ENCODE data around the gene S100A14.
A peak's percentile ranks its signal among the peaks of the same experiment; 100 is the strongest.
"Not testable (repeated sequence)": the region's sequence is repeated elsewhere in the genome, so short reads cannot be mapped to it uniquely, and the experiment has no call there.

Gene S100A14

DNA sequence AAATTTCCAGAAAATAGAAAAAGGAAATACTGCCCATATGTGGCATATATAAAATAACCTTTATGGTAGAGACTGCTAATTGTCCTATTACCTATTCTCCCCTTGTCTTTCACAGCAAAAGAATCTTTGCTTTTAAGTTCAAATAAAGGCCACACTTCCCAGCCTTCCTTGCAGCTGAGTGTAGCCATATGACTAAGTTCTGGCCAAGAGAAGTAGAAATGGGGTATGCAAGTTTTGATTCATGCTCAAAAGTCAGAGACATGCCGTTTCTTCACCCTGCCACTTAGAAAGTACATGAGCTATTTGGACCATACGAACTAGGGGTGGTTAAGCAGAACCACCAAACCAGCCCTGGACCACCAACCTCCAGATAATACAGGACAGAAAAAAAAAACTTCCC, 32.1 kb downstream of the S100A14 start:
- peak; percentile 42 for DNase-seq

DNA sequence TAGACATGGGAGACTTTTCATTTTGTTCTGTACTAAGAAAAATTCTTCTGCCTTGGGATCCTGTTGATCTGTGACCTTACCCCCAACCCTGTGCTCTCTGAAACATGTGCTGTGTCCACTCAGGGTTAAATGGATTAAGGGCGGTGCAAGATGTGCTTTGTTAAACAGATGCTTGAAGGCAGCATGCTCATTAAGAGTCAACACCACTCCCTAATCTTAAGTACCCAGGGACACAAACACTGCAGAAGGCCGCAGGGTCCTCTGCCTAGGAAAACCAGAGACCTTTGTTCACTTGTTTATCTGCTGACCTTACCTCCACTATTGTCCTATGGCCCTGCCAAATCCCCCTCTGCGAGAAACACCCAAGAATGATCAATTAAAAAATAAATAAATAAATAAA, 32.6 kb downstream of the S100A14 start:
- DNase-seq = peak; percentile 59

DNA sequence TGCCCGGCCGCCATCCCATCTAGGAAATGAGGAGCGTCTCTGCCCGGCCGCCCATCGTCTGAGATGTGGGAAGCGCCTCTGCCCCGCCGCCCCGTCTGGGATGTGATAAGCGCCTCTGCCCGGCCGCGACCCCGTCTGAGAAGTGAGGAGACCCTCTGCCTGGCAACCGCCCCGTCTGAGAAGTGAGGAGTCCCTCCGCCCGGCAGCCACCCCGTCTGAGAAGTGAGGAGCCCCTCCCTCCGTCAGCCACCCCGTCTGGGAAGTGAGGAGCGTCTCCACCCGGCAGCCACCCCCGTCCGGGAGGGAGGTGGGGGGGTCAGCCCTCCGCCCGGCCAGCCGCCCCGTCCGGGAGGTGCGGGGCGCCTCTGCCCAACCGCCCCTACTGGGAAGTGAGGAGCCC, 33.3 kb downstream of the S100A14 start:
- DNase-seq = not testable (repeated sequence)

DNA sequence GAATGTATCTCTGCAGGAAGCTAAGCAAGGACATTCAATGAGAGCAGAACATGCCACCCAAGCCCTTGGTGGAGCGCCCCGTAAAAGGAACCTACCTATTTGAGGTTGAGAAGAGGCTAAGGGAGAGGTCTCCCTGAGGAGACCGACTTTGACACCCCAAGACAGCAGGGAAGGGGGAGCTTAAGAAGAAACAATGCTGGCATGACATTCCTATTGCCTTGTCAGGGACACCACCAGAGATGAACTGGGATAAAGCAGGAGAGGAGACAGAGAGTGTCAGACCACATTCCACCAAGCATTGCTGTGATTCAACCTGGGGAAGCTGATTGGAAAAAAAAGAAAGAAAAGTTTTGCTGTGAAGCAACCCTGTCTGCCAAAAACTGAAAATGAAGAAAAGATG, 37.2 kb downstream of the S100A14 start:
- DNase-seq = no peak

DNA sequence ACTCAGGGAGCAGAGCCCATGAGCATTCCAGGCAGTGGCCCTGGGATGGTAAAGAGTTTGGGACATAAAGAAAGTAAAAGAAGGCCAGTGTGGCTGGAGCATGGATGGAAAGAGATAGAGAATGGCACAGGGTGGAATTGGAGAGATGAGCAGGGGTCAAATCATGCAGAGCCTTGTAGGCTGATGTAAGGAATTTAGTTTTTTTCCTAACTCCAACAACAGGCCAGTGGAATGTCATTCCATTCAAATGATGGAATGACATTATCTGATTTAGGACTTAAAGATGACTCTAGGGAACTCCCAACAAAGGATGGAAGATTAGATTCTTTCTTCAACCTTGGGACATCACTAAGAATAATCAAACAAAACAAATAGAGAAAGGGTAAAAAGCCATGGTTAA, 37.6 kb downstream of the S100A14 start:
- DNase-seq = no peak

DNA sequence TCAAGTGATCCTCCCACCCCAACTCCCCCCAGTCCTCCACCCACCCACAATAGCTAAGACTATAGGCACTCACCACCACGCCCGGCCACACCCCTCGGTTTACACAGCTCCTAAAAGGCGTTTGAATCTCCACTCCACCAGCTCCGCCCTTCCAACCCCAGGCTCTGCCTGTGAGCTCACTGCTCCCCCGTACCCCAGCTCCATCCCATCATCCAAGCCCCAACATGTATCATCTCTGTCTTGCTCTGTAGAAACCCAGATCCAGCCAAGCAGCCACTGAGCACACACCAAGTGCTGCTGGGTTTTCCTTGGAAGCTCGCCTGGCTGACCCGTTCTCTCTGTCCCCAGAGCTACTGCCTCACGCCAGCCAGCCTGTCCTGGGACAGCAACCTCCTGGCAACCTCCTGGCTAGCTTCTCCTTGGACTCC, 38.5 kb downstream of the S100A14 start:
- no peak for DNase-seq

DNA sequence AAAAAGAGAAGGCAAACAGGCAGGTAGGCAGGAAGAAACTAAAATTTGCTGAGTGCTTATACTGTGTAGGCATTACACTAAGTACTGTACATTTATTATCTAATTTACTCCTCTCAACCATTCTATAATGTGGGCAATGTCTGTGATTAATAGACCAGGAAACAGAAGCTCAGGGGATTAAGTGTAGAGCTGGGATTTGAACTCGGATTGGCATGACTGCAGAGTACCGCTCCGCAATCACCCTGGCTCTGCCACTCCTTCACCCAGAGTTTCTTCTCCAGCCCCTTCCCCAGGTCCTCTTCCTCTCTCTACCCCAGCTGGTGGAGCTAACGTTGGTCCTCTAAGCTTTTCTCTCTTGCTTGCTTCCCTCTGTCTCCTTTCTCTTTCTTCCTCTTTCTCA, 39.0 kb downstream of the S100A14 start:
- peak; percentile 84 for DNase-seq

DNA sequence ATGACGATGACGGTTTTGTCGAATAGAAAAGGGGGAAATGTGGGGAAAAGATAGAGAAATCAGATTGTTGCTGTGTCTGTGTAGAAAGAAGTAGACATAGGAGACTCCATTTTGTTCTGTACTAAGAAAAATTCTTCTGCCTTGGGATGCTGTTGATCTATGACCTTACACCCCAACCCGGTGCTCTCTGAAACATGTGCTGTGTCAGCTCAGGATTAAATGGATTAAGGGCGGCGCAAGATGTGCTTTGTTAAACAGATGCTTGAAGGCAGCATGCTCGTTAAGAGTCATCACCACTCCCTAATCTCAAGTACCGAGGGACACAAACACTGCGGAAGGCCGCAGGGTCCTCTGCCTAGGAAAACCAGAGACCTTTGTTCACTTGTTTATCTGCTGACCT, 40.6 kb downstream of the S100A14 start:
- DNase-seq = peak; percentile 97

DNA sequence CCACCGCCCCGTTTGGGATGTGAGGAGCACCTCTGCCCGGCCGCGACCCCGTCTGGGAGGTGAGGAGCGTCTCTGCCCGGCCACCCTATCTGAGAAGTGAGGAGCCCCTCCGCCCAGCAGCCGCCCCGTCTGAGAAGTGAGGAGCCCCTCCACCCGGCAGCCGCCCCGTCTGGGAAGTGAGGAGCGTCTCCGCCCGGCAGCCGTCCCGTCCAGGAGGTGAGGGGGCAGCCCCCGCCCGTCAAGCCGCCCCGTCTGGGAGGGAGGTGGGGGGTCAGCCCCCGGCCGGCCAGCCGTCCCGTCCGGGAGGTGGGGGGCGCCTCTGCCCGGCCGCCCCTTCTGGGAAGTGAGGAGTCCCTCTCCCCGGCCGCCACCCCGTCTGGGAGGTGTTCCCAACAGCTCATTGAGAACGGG, 41.0 kb downstream of the S100A14 start:
- not testable (repeated sequence) for DNase-seq

DNA sequence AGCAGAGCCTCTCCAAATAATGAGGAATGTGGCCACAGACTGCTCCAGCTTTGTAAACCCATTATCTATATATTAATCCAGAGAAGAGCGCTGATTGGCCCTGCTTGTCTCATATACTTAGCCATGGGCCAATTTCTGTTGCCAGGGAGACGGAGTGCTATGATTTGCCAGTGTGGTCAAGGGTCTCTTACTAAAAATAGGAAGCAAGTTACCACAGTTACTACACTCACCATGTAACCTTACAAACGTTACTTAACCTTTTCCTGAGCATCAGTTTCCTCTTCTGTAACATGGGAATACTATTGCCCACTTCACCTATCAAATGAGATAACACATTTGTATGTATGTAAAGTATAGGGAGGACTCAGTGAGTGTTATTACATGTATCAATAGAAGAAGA, 42.8 kb downstream of the S100A14 start:
- peak; percentile 64 for DNase-seq

DNA sequence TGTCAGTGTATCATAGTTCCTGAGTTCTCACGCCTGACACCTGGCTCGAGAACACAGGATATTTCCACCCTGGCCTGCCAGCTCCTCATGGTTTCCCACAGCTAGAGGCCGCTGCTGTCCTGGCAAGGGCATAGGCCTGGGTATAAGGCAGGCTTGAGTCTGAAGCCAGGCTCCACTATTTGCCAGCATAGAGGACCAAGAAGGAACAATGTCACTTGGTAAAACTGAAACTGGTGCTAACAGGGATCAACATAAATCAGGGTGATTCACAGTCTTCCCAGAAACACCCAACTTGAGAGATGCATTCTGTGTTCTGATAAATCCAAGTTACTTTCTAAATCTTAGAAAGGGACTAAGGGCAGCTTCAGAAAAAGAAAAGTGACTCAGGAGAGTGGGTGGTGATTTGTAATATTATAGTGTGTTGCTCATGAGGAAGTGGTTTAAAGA, 43.5 kb downstream of the S100A14 start:
- DNase-seq = peak; percentile 92

DNA sequence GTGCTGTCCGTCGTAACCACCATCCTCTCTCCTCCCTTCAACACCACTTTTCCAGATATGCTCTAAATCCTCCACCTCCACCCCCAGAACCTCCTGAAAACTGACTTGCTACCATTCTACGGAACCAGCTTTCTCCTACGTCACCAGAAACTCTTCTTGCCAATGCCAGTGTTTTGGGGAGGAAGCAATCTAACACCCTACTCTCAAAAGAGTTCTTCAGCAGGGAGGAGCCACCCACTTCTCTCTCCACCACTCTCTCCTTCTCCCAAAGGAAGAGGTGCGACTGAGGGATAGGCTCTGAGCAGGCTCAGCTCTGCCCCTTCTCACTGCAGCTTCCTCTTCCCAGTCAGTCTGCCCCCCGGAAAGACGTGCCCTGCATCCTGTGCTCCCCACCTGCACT, 44.4 kb downstream of the S100A14 start:
- no peak for DNase-seq

DNA sequence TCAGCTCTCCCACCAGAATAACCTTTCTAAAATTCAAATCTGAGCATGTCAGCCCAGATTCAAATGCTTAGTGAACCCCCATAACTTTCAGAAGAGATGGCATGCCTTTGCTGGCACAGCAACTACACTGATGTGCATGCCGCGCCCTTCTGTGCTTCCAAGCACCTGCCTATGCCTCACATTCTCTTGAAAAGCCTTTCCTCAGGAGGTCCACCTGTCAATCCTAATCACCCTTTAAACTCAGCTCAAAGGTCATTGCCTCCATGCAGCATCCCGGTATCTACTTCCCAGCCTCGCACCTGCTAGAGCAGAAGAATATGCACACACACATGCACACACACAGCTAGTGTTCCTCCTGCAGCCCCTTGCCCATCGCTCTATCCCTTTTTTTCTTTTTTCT, 45.3 kb downstream of the S100A14 start:
- no peak for DNase-seq

DNA sequence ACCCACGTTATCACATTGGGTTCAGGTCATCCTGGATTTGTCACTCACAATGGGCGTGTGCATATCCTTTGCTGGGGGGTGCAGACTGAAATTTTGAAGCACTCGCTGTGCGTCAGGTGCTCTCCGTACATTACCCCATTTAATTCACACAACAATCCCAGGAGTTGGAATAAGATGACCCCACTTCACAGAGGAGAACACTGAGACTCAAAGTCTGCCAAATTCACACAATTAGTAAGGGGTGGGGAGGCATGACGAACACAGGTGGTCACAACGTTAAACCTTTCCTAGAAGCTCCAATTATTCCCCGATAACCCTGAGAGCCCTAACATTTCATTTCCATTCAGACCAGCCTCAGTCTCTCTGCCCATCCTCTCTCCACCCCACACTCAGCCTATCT, 46.7 kb downstream of the S100A14 start:
- no peak for DNase-seq

DNA sequence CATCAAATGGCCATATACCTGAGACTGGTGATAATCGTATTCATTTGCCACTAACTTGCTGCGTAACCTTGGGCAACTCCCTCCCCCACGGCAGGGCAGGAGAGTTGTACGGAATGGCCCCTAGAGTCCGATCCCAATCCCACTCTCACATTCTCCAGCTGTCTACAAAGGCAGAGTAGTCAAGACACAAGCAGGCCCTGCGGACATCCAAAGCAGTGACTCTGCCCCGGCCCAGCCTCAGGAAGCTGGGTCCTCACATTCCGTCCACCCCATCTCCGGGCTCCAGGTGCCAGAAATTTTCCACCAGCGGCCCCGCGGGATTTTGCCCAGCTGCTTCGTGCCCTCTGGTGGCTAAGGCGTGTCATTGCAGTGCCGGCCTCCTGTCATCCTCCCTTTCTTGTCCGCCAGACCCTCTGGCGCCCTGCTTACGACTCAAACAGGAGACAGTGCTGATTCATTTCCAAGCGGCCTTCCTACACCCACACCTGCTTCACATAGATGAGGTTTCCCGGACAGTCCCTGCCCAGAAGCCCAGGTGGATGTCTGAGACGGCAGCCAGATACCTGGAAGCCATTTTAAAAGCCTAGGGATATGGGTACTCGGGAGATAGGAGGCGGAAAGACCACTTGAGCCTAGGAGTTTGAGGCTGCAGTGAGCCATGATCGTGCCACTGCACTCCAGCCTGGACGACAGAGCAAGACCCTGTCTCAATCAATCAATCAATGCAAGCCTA, 47.6 kb downstream of the S100A14 start:
- DNase-seq = peak; percentile 95

DNA sequence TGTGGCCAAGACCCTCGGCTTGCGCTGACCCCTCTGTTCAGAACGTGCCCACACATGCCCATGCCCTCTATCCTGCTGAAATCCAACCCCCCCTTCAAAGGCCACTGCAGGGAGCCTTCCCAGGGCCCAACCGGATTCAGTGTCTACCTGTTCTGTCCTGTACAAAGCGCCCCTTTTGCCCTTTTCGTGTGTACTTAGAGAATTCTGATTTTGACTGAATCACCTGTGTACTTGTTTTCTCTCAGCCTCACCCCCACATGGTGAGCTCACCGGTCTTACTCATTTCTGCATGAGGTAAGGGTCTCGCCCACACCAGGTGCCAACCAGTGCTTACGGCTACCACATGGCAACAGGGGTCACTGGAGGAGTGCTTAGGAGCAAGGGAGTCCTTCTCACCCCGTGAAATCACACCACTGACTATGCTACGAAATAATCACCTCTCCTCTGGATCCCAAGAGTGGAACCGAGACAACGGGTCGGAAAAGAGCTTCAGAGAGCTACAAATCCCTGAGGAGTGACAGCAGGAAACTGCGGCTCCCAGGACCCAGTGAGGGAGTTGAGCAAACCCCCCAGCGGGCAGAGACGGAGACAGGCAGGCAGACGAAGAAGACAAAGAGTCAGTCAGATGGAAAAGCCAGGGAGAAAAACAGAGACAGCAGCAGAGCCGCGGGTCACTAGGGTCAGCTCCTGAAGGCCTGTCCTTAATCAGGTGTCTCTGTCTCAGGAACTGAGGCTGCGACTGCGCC, 48.3 kb downstream of the S100A14 start:
- peak; percentile 68 for DNase-seq

DNA sequence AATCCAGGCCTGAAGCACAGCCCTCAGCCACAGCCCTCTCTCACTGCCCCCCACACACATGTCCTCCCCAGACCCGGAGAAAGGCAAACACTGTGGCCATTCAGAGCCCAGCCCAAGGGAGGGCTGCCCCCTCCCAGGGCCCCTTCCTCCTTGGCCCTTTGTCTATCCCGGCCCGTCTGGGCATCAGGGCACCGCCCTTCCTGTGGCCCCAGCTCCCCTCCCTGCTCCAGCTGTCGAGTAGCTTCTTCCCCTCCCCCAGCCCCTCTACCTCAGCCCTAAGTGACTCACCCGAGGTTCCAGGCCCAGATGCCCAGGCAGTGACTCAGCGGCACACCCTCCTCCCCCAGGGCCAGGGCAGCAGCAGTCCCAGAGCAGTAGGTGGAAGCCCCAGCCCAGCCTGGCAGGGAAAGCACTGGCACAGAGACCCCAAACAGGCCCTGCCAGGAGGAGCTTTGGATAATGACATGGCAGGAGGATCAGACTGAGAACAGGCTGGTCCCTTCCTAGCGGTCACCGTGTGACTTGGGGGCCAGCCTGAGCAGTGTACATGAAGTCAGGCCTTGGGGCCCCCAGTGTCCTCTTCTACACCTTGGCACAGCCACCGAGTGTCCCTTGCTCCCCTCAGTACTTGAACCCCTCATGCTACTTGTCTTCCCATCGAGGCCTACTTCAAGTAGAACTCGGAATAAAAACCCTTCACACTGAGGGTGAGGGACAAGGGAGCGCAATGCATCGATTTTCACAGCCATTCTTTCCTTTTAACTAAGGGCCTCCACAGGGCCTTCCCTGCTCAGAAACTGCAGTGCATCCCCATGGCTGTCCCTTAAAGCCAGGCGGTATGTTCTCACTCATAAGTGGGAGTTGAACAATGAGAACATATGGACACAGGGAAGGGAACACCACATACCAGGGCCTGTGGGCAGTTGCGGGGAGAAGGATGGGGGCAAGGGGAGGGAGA, 49.4 kb downstream of the S100A14 start:
- peak; percentile 99 for DNase-seq

DNA sequence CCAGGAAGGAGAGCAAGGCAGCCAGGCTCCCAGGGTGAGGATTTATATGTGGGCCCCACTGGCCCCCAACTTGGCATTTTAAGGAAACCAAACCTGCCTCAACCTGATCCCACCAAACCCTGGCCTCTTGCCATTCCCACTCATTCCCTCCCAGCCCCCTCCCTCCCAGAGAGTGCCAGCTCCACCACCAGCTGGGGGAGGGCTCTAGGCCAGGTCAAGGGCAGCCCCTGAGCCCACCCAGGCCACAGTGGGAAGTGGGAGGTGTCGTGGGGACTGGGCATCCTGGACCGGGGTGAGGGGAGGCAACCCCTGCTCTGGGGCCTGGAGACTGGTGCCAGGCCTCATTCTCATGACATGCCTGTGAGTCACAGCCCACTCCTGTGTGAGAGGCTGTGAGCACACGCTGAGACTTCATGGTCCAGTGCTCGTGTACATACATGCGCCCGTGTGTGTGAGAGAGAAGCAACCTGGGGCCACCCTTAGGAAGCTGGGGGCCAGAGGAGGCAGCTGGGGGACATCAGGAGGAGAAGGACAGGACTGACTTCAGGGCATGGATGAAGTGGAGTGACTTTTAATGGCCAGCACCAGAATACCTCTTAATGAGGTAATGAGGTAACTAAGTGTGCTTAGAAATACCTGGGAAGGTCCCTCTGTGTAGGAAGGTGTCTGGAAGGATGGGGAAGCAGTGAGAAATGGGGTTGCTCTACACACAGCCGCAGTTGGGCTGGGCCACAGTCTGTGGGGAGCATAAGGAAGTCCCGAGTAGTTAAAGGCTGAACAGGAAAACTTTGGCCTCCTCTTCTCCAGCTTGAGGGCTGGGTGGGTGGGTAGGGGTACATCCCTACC, 50.4 kb downstream of the S100A14 start, which contains the start of gene S100A2:
TSS of gene S100A2 (minus strand) at position 316 of the 846 bp plus-strand sequence. CDS start 1,967 bp downstream, outside the sequence.
- DNase-seq = peak; percentile 58

Data from NCI-H82 (cell line).